Measurements from ENCODE around the gene SLC15A4.
A peak's percentile ranks its signal among the peaks of the same experiment; 100 is the strongest.
"Not testable (repeated sequence)": the region's sequence is repeated elsewhere in the genome, so short reads cannot be mapped to it uniquely, and the experiment has no call there.

The SLC15A4 gene

GRCh38 chr12:128853600-128854197, 29.9 kb upstream of the SLC15A4 start:
- Histone ChIP-seq H3K4me3 (ENCODE audit: low read depth, low read length) (peak overlapping the region; percentile 65), H3K36me3 (ENCODE audit: control insufficient read depth, insufficient read depth, low read length) (no peaks in the 10 kb centered on the region), H3K9me3 (ENCODE audit: control insufficient read depth, insufficient read depth, low read length) (no peaks in the 10 kb centered on the region), H3K4me1 (ENCODE audit: control insufficient read depth, insufficient read depth, low read length) (peaks cover 2% of the 10 kb centered on the region), H3K27me3 (ENCODE audit: control insufficient read depth, insufficient read depth, low read length) (peaks cover 12% of the 10 kb centered on the region), H3K9ac (ENCODE audit: low read depth, low read length) (no peak overlapping the region)

- H3K4me3 ChIP-seq (ENCODE audit: low read depth, low read length) = peak within 1 kb of the TSS; percentile 65
- no peaks in the 10 kb centered on the region for H3K36me3 ChIP-seq (ENCODE audit: control insufficient read depth, insufficient read depth, low read length)
- H3K9me3 ChIP-seq (ENCODE audit: control insufficient read depth, insufficient read depth, low read length) = no peaks in the 10 kb centered on the region
- peaks cover 12% of the 10 kb centered on the region for H3K27me3 ChIP-seq (ENCODE audit: control insufficient read depth, insufficient read depth, low read length)
- H3K4me1 ChIP-seq (ENCODE audit: control insufficient read depth, insufficient read depth, low read length) = peaks cover 2% of the 10 kb centered on the region
- no peak within 1 kb of the TSS for H3K9ac ChIP-seq (ENCODE audit: low read depth, low read length)
Observed at GRCh38 chr12:128852885-128853599, 29.3 kb upstream of the SLC15A4 start, which contains the start of gene GLT1D1. TSS of gene GLT1D1 (plus strand) at chr12:128853478. CDS start at chr12:128853582, 104 bp downstream.

- H3K4me3 ChIP-seq (ENCODE audit: low read depth, low read length) = no peak overlapping the region
- no peak overlapping the region for H3K9ac ChIP-seq (ENCODE audit: low read depth, low read length)
- H3K36me3 ChIP-seq (ENCODE audit: control insufficient read depth, insufficient read depth, low read length) = no peaks in the 10 kb centered on the region
- no peaks in the 10 kb centered on the region for H3K9me3 ChIP-seq (ENCODE audit: control insufficient read depth, insufficient read depth, low read length)
- H3K27me3 ChIP-seq (ENCODE audit: control insufficient read depth, insufficient read depth, low read length) = peaks cover 12% of the 10 kb centered on the region
- peaks cover 2% of the 10 kb centered on the region for H3K4me1 ChIP-seq (ENCODE audit: control insufficient read depth, insufficient read depth, low read length)
Observed at GRCh38 chr12:128852026-128852698, 28.4 kb upstream of the SLC15A4 start.

GRCh38 chr12:128851429-128851828, 27.7 kb upstream of the SLC15A4 start:
- peaks cover 12% of the 10 kb centered on the region for H3K27me3 ChIP-seq (ENCODE audit: control insufficient read depth, insufficient read depth, low read length)
- H3K36me3 ChIP-seq (ENCODE audit: control insufficient read depth, insufficient read depth, low read length); H3K9me3 ChIP-seq (ENCODE audit: control insufficient read depth, insufficient read depth, low read length); H3K4me1 ChIP-seq (ENCODE audit: control insufficient read depth, insufficient read depth, low read length); H3K4me3 ChIP-seq (ENCODE audit: low read depth, low read length); H3K9ac ChIP-seq (ENCODE audit: low read depth, low read length): not testable (repeated sequence)

DNA sequence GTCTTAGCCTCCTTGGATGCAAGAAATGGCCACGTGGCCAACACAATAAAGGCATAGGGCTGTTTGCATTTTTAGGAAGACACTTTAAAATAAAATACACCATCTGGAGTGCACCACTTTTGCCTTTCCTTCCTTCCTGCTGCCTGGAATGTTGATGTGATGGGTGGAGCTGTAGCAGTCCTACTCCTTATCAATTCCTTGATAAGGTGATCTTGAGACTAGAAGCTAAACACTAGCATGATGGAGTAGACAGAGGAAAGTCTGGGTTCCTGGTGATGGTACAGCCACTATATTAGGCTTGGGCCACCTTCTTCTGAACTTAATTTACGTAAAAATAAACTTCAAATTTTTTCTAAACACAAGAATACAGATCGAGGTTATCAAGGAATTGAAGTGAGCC, 26.6 kb upstream of the SLC15A4 start:
- H3K4me3 ChIP-seq (ENCODE audit: low read depth, low read length) = no peak overlapping the region
- no peaks in the 10 kb centered on the region for H3K9me3 ChIP-seq (ENCODE audit: control insufficient read depth, insufficient read depth, low read length)
- H3K4me1 ChIP-seq (ENCODE audit: control insufficient read depth, insufficient read depth, low read length) = peaks cover 2% of the 10 kb centered on the region
- H3K36me3 ChIP-seq (ENCODE audit: control insufficient read depth, insufficient read depth, low read length) = no peaks in the 10 kb centered on the region
- peaks cover 12% of the 10 kb centered on the region for H3K27me3 ChIP-seq (ENCODE audit: control insufficient read depth, insufficient read depth, low read length)
- no peak overlapping the region for H3K9ac ChIP-seq (ENCODE audit: low read depth, low read length)

DNA sequence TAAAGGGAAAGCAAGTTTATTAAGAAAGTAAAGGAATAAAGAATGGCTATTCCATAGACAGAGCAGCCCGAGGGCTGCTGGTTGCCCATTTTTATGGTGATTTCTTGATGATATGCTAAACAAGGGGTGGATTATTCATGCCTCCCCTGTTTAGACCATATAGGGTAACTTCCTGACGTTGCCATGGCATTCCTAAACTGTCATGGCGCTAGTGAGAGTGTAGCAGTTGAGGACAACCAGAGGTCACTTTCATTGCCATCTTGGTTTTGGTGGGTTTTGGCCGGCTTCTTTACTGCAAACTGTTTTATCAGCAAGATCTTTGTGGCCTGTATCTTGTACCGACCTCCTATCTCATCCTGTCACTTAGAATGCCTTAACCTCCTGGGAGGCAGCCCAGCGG, 26.0 kb upstream of the SLC15A4 start:
- H3K27me3 ChIP-seq (ENCODE audit: control insufficient read depth, insufficient read depth, low read length) = peaks cover 12% of the 10 kb centered on the region
- not testable (repeated sequence) for H3K4me3 ChIP-seq (ENCODE audit: low read depth, low read length); H3K36me3 ChIP-seq (ENCODE audit: control insufficient read depth, insufficient read depth, low read length); H3K9ac ChIP-seq (ENCODE audit: low read depth, low read length); H3K9me3 ChIP-seq (ENCODE audit: control insufficient read depth, insufficient read depth, low read length); H3K4me1 ChIP-seq (ENCODE audit: control insufficient read depth, insufficient read depth, low read length)

GRCh38 chr12:128848371-128848770, 24.6 kb upstream of the SLC15A4 start:
- Histone ChIP-seq H3K36me3 (ENCODE audit: control insufficient read depth, insufficient read depth, low read length) (no peaks in the 10 kb centered on the region), H3K27me3 (ENCODE audit: control insufficient read depth, insufficient read depth, low read length) (peaks cover 12% of the 10 kb centered on the region), H3K9ac (ENCODE audit: low read depth, low read length) (no peak overlapping the region), H3K4me1 (ENCODE audit: control insufficient read depth, insufficient read depth, low read length) (peaks cover 2% of the 10 kb centered on the region), H3K9me3 (ENCODE audit: control insufficient read depth, insufficient read depth, low read length) (no peaks in the 10 kb centered on the region), H3K4me3 (ENCODE audit: low read depth, low read length) (no peak overlapping the region)

GRCh38 chr12:128846671-128847070, 22.9 kb upstream of the SLC15A4 start:
- H3K4me3 ChIP-seq (ENCODE audit: low read depth, low read length); H3K36me3 ChIP-seq (ENCODE audit: control insufficient read depth, insufficient read depth, low read length); H3K4me1 ChIP-seq (ENCODE audit: control insufficient read depth, insufficient read depth, low read length); H3K27me3 ChIP-seq (ENCODE audit: control insufficient read depth, insufficient read depth, low read length); H3K9ac ChIP-seq (ENCODE audit: low read depth, low read length); H3K9me3 ChIP-seq (ENCODE audit: control insufficient read depth, insufficient read depth, low read length): not testable (repeated sequence)

- Histone ChIP-seq H3K4me1 (ENCODE audit: control insufficient read depth, insufficient read depth, low read length) (no peaks in the 10 kb centered on the region), H3K4me3 (ENCODE audit: low read depth, low read length) (no peak overlapping the region), H3K36me3 (ENCODE audit: control insufficient read depth, insufficient read depth, low read length) (no peaks in the 10 kb centered on the region), H3K9me3 (ENCODE audit: control insufficient read depth, insufficient read depth, low read length) (no peaks in the 10 kb centered on the region), H3K9ac (ENCODE audit: low read depth, low read length) (no peak overlapping the region), H3K27me3 (ENCODE audit: control insufficient read depth, insufficient read depth, low read length) (no peaks in the 10 kb centered on the region)
Observed at GRCh38 chr12:128844031-128844635, 20.4 kb upstream of the SLC15A4 start.

GRCh38 chr12:128843538-128843937, 19.8 kb upstream of the SLC15A4 start:
- Histone ChIP-seq H3K4me1 (ENCODE audit: control insufficient read depth, insufficient read depth, low read length) (no peaks in the 10 kb centered on the region), H3K27me3 (ENCODE audit: control insufficient read depth, insufficient read depth, low read length) (no peaks in the 10 kb centered on the region), H3K36me3 (ENCODE audit: control insufficient read depth, insufficient read depth, low read length) (no peaks in the 10 kb centered on the region), H3K9me3 (ENCODE audit: control insufficient read depth, insufficient read depth, low read length) (no peaks in the 10 kb centered on the region), H3K9ac (ENCODE audit: low read depth, low read length) (no peak overlapping the region), H3K4me3 (ENCODE audit: low read depth, low read length) (no peak overlapping the region)

DNA sequence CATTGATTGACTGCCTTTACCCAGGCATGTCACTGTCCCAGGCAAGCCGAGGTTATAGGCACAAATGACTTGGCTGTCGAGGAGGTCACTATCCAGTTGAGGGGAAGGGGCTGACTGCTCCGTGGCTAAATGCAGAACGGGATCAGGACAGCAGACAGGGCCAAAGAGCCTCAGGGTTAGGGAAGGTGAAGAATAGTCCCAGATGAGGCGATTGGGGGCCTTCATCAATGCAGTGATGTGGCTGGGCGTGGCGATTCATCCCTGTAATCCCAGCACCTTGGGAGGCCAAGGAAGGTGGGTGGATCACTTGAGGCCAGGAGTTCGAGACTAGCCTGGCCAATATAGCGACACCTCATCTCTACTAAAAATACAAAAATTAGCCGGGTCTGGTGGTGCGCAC, 18.8 kb upstream of the SLC15A4 start:
- H3K27me3 ChIP-seq (ENCODE audit: control insufficient read depth, insufficient read depth, low read length) = no peaks in the 10 kb centered on the region
- H3K4me1 ChIP-seq (ENCODE audit: control insufficient read depth, insufficient read depth, low read length) = no peaks in the 10 kb centered on the region
- H3K9ac ChIP-seq (ENCODE audit: low read depth, low read length) = no peak overlapping the region
- no peaks in the 10 kb centered on the region for H3K9me3 ChIP-seq (ENCODE audit: control insufficient read depth, insufficient read depth, low read length)
- no peaks in the 10 kb centered on the region for H3K36me3 ChIP-seq (ENCODE audit: control insufficient read depth, insufficient read depth, low read length)
- no peak overlapping the region for H3K4me3 ChIP-seq (ENCODE audit: low read depth, low read length)
